ENCODE measurements around the gene PCSK9.

DNA sequence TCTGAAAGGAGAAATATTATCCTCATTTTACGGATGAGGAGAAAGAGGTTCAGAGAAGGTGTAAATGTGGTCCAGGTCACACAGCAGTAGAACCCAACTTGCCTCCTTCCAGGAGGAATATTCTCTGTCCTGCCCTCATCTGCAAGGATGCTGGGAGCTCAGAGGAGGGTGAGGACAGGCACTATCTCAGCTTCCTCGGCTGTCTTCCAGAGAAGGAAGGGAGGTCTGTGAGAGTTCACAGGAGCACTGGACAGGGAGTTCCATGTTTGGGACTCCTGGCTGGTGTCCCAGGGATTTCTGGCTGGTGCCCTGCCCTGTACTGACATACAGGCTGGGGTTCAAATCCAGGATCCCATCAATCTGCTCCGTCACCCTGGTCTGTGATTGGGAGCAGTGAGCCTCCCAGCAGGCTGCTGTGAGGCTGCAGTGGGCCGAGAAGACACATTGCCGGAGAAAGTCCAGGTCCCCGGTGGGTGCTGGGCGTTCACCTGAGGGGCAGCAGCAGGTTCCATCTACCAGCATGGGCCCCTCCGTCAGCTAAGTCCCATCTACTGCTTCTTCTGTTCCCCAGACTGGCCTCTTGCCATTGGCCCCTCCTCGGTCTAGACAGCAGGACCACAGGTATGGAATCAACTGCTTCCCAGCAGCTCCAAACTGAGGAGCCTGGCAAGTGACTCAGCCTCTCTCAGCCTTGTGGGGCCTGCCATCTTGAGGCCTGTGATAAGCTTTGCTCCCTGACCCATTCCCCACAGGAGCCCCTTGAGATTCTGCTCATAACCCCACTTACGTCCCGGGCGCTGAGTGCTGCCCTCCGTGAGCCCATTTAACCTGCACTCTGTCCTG lies 49.2 kb upstream of the PCSK9 start:
- TF ChIP-seq, protein P1, sequence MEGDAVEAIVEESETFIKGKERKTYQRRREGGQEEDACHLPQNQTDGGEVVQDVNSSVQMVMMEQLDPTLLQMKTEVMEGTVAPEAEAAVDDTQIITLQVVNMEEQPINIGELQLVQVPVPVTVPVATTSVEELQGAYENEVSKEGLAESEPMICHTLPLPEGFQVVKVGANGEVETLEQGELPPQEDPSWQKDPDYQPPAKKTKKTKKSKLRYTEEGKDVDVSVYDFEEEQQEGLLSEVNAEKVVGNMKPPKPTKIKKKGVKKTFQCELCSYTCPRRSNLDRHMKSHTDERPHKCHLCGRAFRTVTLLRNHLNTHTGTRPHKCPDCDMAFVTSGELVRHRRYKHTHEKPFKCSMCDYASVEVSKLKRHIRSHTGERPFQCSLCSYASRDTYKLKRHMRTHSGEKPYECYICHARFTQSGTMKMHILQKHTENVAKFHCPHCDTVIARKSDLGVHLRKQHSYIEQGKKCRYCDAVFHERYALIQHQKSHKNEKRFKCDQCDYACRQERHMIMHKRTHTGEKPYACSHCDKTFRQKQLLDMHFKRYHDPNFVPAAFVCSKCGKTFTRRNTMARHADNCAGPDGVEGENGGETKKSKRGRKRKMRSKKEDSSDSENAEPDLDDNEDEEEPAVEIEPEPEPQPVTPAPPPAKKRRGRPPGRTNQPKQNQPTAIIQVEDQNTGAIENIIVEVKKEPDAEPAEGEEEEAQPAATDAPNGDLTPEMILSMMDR (IDR thresholded peaks at IDR 0.05): no peak
- TF ChIP-seq POLR2A (IDR thresholded peaks at IDR 0.05): no peak

All from testis (tissue), 2 donors.